Liver (tissue), 9 donors: ENCODE measurements around the gene ANP32D. TPM values are rescaled to one million over a fixed set of nuclear protein-coding genes. Genes with fewer than 3 reads are reported as not detected.
"Not testable (repeated sequence)": the region's sequence is repeated elsewhere in the genome, so short reads cannot be mapped to it uniquely, and the experiment has no call there.

Experiments
- DNase-seq: peaks from one replicate; pipeline ENCODE4 v3.0.0-alpha.2; 2017; ENCODE audit warnings: low spot score
- H3K27ac ChIP-seq, 2 donors: one replicate each; pipeline ENCODE4 v1.7.0; 2013; ENCODE audit warnings: inconsistent platforms in 2 of 2, low read length in 2 of 2, control low read depth in 1 of 2, low read depth in 1 of 2, mild to moderate bottlenecking in 1 of 2
- H3K27me3 ChIP-seq, 4 donors: one replicate each; pipeline versions ENCODE4 v1.6.1 to v1.7.0; 2013; ENCODE audit warnings: low read length in 3 of 4, inconsistent platforms in 1 of 4, mild to moderate bottlenecking in 1 of 4, moderate library complexity in 1 of 4; ENCODE audit not compliant: control insufficient read depth in 4 of 4, insufficient read depth in 4 of 4
- H3K36me3 ChIP-seq, 4 donors: one replicate each; pipeline versions ENCODE4 v1.6.1 to v1.7.0; 2013; ENCODE audit warnings: low read length in 3 of 4, mild to moderate bottlenecking in 3 of 4, low read depth in 1 of 4, moderate library complexity in 1 of 4; ENCODE audit not compliant: control insufficient read depth in 4 of 4, insufficient read depth in 3 of 4
- H3K4me1 ChIP-seq, 4 donors: one replicate each; pipeline versions ENCODE4 v1.6.1 to v1.7.0; 2013; ENCODE audit warnings: low read length in 3 of 4, mild to moderate bottlenecking in 3 of 4, moderate library complexity in 1 of 4; ENCODE audit not compliant: control insufficient read depth in 4 of 4, insufficient read depth in 4 of 4
- H3K4me3 ChIP-seq, 3 donors: one replicate each; pipeline versions ENCODE4 v1.6.1 to v1.7.0; 2013; ENCODE audit warnings: low read length in 3 of 3, control low read depth in 1 of 3, low read depth in 1 of 3, mild to moderate bottlenecking in 1 of 3
- H3K9ac ChIP-seq, 2 donors: one replicate each; pipeline ENCODE4 v1.7.0; 2013; ENCODE audit warnings: low read length in 2 of 2, mild to moderate bottlenecking in 2 of 2, moderate library complexity in 2 of 2, control low read depth in 1 of 2, low read depth in 1 of 2
- H3K9me3 ChIP-seq, 4 donors: one replicate each; pipeline versions ENCODE4 v1.6.1 to v1.7.0; 2013; ENCODE audit warnings: low read length in 3 of 4; ENCODE audit not compliant: control insufficient read depth in 4 of 4
- CTCF ChIP-seq: fragments of 150-350 bp; IDR thresholded peaks from 2 replicates; pipeline ENCODE4 v1.5.1; 2017; ENCODE audit warnings: improper control_type of control experiment, low read depth, low read length; ENCODE audit not compliant: missing input control
- FOXA1 ChIP-seq: IDR thresholded peaks from 2 replicates; pipeline ENCODE4 v1.6.1; 2016; ENCODE audit warnings: antibody characterized with exemption
- FOXA2 ChIP-seq: IDR thresholded peaks from 2 replicates; pipeline ENCODE4 v1.6.1; 2016; ENCODE audit warnings: antibody characterized with exemption
- GABPA ChIP-seq, 2 donors: IDR thresholded peaks in 1 of 2; conservative IDR thresholded peaks in 1 of 2; 2 replicates each; pipeline ENCODE4 v1.6.1; 2016; ENCODE audit warnings: antibody characterized with exemption in 2 of 2, mild to moderate bottlenecking in 1 of 2, moderate library complexity in 1 of 2
- HNF4A ChIP-seq, 2 donors: conservative IDR thresholded peaks; 2 replicates each; pipeline ENCODE4 v1.6.1; 2016; ENCODE audit warnings: antibody characterized with exemption in 2 of 2, mild to moderate bottlenecking in 2 of 2
- HNF4G ChIP-seq: IDR thresholded peaks from 2 replicates; pipeline ENCODE4 v1.6.1; 2016; ENCODE audit warnings: antibody characterized with exemption
- SP1 ChIP-seq: IDR thresholded peaks from 2 replicates; pipeline ENCODE4 v1.6.1; 2018; ENCODE audit warnings: antibody characterized with exemption, mild to moderate bottlenecking
- YY1 ChIP-seq: IDR thresholded peaks from 2 replicates; pipeline ENCODE4 v1.6.1; 2016; ENCODE audit warnings: antibody characterized with exemption, mild to moderate bottlenecking
- WGBS: extraction: QIAGEN DNeasy Blood & Tissue Kit; methylation state at CpG from one replicate; pipeline ENCODE4 v1.1.7; 2013; 5-methylcytosine and 5-hydroxymethylcytosine counted together
- polyA plus RNA-seq, 2 donors: library from polyadenylated mRNA; stranded (reverse) in 1 of 2; unstranded in 1 of 2; fragments of 200-250 nt in 1 of 2; fragments of >200 nt in 1 of 2; fragmentation: Nextera tagmentation in 1 of 2; extraction: Ambion mirVana in 1 of 2; gene quantifications; one replicate each; pipeline versions ENCODE4 v1.2.1 to v1.2.3, GENCODE V29; 2013 to 2015
- total RNA-seq, 2 donors: library from RNA; depleted of rRNA; stranded (reverse); fragments of >200 nt; gene quantifications; one replicate each; pipeline ENCODE4 v1.2.3, GENCODE V29; 2014
- donor health status: healthy.
- donor health status: healthy.
- donor health status: healthy.
- donor health status: healthy.
- donor health status: healthy.

Gene ANP32D
- total and polyA plus RNA-seq, 4 donors: not detected

GRCh38 chr12:48489012-48489411 lies 16.7 kb downstream of the ANP32D start:
- H3K36me3 ChIP-seq: no peaks in the 10 kb centered on the region
- 73% methylated on average over 2 of the region's 2 CpGs for WGBS
- no peaks in the 10 kb centered on the region for H3K4me1 ChIP-seq
- no peaks in the 10 kb centered on the region for H3K9me3 ChIP-seq
- peaks cover 0 to 10% (median 0%) of the 10 kb centered on the region in 4 donors for H3K27me3 ChIP-seq
- TF ChIP-seq GABPA (IDR thresholded peaks at IDR 0.05 in 1 of 2, conservative IDR thresholded peaks at IDR 0.05 in 1 of 2) (no peak), FOXA1 (no peak), SP1 (no peak), FOXA2 (no peak), YY1 (no peak)
- no peak overlapping the region for H3K9ac ChIP-seq
- H3K27ac ChIP-seq: no peak overlapping the region
- DNase-seq: no peak
- no peak overlapping the region for H3K4me3 ChIP-seq

- WGBS: 79% methylated on average over 7 of the region's 7 CpGs
- not testable (repeated sequence) for H3K36me3 ChIP-seq, DNase-seq, H3K4me1 ChIP-seq, H3K27ac ChIP-seq, H3K27me3 ChIP-seq, H3K9ac ChIP-seq, H3K9me3 ChIP-seq, H3K4me3 ChIP-seq
These were observed 17.1 kb downstream of the ANP32D start for GRCh38 chr12:48489456-48489855.

- WGBS: 95% methylated on average over 25 of the region's 32 CpGs
- H3K36me3 ChIP-seq, H3K9ac ChIP-seq, H3K27ac ChIP-seq, DNase-seq, H3K27me3 ChIP-seq, H3K4me1 ChIP-seq, H3K9me3 ChIP-seq, H3K4me3 ChIP-seq: not testable (repeated sequence)
These were observed 27.9 kb downstream of the ANP32D start for GRCh38 chr12:48500281-48500680.

GRCh38 chr12:48506836-48507235 lies 34.5 kb downstream of the ANP32D start:
- H3K9me3 ChIP-seq, H3K4me1 ChIP-seq, DNase-seq, H3K27me3 ChIP-seq, H3K36me3 ChIP-seq, H3K27ac ChIP-seq, H3K4me3 ChIP-seq, H3K9ac ChIP-seq: not testable (repeated sequence)
- 85% methylated on average over 2 of the region's 2 CpGs for WGBS

- TF ChIP-seq HNF4G (no peak), HNF4A (conservative IDR thresholded peaks at IDR 0.05) (no peak), FOXA2 (no peak), YY1 (no peak), CTCF (no peak)
These were observed 36.6 kb downstream of the ANP32D start for GRCh38 chr12:48508987-48509386.

More at GRCh38 chr12:48508987-48509386, 36.6 kb downstream of the ANP32D start:
- H3K36me3 ChIP-seq: no peaks in the 10 kb centered on the region
- no peaks in the 10 kb centered on the region for H3K4me1 ChIP-seq
- no peak overlapping the region for H3K4me3 ChIP-seq
- 63% methylated on average over 2 of the region's 2 CpGs for WGBS
- peaks cover 0 to 2% (median under 1%) of the 10 kb centered on the region in 4 donors for H3K9me3 ChIP-seq
- DNase-seq: no peak
- H3K27ac ChIP-seq: no peak overlapping the region
- H3K9ac ChIP-seq: no peak overlapping the region
- peaks cover 0 to 7% (median 0%) of the 10 kb centered on the region in 4 donors for H3K27me3 ChIP-seq
